22Rv1 (cell line): Measurements from ENCODE around the gene DHPS.

Experiments used
- H3K27ac ChIP-seq: fragments of 450-650 bp; 2 replicates; pipeline ENCODE4 v1.5.1; 2017
- CTCF ChIP-seq: fragments of 450-650 bp; IDR thresholded peaks from 2 replicates; pipeline ENCODE4 v1.5.1; 2017; ENCODE audit warnings: mild to moderate bottlenecking
- ZFX ChIP-seq: fragments of 450-650 bp; IDR thresholded peaks from 2 replicates; pipeline ENCODE4 v1.6.1; 2017; ENCODE audit warnings: antibody characterized with exemption, borderline replicate concordance

DHPS gene

DNA sequence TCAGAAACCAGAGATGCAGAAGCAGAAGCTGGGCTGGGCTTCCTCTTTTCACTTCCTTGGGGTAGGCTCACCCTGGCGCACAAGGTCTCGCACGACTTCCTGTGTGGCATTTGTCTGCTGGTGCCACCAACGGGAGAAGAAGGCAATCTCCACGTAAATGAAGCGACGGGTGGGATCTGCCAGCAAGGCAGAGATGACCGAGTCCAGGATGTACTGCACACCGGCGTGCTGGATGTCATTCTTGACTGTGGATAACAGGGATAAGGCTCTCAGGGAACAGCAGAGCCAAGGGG, 16.5 kb downstream of the DHPS start:
- TF ChIP-seq CTCF (no peak), ZFX (no peak)
- no peak overlapping the region for H3K27ac ChIP-seq

DNA sequence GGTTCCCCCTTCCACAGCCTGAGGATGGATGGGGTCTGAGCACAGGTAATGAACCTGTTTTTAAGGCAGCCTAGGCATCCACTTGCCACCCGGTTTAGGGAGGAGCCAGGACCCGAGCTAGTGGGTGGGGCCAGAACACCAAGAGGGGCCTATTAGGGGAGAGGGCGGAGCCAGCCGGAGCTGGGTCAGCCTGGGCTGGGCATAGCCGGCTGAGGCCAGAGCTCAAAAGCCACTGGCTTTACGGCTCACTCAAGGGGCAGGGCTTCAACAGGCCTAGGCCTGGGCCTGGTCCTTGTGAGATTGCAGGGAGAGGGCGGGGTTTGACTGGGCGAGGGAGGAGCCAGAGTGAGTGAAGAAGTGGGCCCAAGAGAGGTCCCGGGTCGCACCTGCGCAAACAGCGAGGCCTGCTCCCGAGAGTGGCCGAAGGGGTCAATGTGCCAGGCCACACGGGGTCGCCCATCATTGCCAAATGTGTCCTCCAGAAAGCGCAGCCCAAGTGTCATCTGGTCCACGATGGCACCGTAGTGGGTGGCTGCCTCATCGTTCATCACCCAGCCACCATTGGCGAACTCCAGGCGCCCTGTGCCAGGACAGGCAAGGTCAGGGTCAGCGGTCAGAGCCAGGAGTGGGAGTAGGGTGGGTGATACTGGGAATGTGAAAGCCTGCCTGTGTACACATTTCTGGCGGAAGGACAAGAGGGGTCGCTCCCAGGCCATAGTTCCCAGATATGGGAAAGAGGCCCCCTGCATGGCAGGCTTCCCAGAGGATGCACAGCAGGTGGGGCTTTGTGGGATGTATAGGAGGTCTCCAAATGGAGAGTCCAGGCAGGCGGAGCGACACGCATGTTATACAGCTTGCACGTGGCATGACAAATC, 17.0 kb downstream of the DHPS start:
- TF ChIP-seq ZFX: no peak
- no peak for TF ChIP-seq CTCF
- H3K27ac ChIP-seq: peak overlapping the region; percentile 38; the same call in 1 of the 2 replicates

DNA sequence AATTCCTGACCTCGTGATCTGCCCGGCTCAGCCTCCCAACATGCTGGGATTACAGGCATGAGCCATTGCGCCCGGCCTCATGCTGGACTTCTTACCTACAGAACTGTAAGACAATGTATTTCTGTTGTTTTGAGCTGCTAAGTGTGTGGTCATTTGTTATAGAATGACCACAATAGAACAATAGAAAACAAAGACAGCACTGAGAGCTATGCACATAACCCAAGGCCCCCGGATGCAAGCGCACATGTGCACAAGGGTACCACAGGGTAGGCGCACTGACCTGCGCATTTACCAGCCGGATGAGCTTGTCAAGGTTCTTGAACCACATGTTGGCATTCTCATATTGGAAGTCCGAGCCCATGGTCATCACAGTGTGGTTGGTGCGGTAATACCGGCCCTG, 20.7 kb downstream of the DHPS start:
- H3K27ac ChIP-seq: no peak overlapping the region
- TF ChIP-seq CTCF (no peak), ZFX (no peak)

- TF ChIP-seq CTCF: 0 out of 2 replicates have a peak, but pooled peaks have one; percentile 12
- no peak for TF ChIP-seq ZFX
These were observed 23.7 kb downstream of the DHPS start for GRCh38 chr19:12657966-12658365.

DNA sequence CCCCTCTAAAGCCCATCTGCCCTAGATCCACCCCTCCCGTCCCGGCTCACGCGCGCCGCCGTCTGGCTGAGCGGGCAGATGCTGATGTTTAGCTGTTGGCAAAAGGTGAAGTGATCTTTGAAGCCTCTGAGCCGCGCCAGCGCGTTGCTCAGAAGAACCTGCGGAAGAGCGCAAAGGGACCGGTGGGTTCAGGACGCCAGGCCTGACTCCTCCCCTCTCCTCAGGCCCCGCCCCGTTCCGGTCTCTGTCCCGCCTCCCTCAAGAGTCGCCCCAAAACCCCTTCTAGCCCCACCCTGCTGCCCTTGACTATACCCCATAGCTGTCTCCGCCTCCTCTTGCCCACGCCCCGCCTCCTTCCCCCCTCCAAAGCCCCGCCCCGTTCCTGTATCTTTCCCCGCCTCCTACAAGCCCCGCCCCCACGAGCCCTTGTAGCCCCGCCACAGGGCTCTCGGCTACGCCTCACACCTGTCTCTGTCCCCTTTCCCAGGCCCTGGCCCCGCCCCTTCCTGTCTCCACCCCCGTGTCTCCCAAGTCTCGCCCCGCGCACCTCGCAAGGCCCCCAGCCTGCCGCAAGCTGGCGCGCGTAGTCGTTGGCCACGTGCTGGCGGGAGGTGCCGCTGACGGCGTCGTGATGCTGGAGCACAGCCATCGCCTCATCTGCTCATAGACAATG, 24.6 kb downstream of the DHPS start:
- TF ChIP-seq ZFX (no peak), CTCF (no peak)
- H3K27ac ChIP-seq: no peak overlapping the region

More at GRCh38 chr19:12657966-12658365, 23.7 kb downstream of the DHPS start:
- H3K27ac ChIP-seq: no peak overlapping the region

- TF ChIP-seq CTCF: no peak
- no peak for TF ChIP-seq ZFX
- H3K27ac ChIP-seq: no peak overlapping the region
These were observed 26.1 kb downstream of the DHPS start for GRCh38 chr19:12655546-12655945.

DNA sequence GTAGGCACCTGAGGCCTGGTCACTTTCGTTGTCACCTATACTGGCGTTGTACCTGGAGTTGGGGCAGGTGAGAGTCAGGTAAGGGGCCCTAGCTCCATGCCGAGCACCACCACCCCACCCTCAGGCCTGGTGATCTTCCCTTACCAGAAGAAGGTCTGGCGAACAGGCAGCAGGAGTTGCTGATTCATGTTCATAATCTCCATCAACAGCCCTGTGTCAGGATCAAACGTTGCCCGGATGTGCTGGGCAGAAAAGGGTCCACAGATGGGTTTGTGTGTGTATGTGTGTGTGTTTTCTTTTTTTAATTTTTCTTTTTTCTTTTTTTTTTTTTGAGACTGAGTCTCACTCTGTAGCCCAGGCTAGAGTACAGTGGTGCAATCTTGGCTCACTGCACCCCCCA, 29.5 kb downstream of the DHPS start:
- no peak for TF ChIP-seq CTCF
- TF ChIP-seq ZFX: no peak
- no peak overlapping the region for H3K27ac ChIP-seq
